Activated CD4-positive, alpha-beta T cell treated with anti-CD3 and anti-CD28 coated beads, Interleukin-2, amount 50 U/mL, for 4 hours (primary cell): ENCODE results near the gene ORC4.

Experiments
- DNase-seq, 2 experiments: peaks; one replicate each; pipeline ENCODE4 v3.0.0-alpha.2; 2020

Gene ORC4

GRCh38 chr2:147927053-147927588, 93.4 kb downstream of the ORC4 start:
- no peak for DNase-seq

- DNase-seq: no peak
Observed at GRCh38 chr2:147925886-147926285, 94.7 kb downstream of the ORC4 start.

GRCh38 chr2:147924647-147925046, 95.9 kb downstream of the ORC4 start:
- no peak for DNase-seq

DNA sequence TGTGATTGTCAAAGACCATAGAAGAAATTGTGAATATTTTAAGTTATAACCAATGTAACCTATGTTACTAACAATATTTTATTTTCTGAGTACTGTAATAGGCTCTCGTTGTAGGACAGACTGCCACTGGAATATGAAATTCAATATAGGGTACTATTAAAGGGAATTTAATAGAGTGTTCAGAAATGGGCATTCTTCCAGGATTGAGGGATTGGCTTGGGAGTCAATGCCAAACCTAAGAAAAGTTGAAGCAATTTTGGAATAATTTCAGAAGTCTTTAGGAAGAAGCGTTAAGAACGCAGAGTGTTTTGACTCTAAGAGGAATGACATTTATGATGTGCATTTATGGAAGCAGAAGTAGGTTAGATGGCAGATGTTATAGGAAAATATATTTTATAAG, 96.7 kb downstream of the ORC4 start:
- no peak for DNase-seq

- DNase-seq: no peak
Observed at GRCh38 chr2:147917161-147917560, 103.4 kb downstream of the ORC4 start.

DNA sequence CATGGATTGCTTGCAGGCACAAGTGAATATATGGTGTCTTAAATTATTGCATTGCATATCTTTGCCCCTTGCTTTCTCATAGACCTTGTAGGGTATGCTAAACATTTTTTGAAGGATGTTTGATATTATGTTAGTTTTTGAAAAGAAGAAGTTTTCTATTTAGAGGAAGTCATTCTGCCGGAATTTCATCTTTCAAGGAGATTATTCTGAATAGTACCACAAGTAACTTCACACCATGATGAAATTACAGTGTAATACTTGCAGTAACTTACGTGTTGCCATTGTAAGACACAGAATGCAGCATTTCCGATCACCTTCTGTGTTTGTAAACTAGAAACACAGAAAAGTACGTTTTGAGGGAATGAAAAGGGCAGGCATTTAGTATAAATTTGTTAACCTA, 103.8 kb downstream of the ORC4 start:
- no peak for DNase-seq

- DNase-seq: no peak
Observed at GRCh38 chr2:147916067-147916466, 104.5 kb downstream of the ORC4 start.

DNA sequence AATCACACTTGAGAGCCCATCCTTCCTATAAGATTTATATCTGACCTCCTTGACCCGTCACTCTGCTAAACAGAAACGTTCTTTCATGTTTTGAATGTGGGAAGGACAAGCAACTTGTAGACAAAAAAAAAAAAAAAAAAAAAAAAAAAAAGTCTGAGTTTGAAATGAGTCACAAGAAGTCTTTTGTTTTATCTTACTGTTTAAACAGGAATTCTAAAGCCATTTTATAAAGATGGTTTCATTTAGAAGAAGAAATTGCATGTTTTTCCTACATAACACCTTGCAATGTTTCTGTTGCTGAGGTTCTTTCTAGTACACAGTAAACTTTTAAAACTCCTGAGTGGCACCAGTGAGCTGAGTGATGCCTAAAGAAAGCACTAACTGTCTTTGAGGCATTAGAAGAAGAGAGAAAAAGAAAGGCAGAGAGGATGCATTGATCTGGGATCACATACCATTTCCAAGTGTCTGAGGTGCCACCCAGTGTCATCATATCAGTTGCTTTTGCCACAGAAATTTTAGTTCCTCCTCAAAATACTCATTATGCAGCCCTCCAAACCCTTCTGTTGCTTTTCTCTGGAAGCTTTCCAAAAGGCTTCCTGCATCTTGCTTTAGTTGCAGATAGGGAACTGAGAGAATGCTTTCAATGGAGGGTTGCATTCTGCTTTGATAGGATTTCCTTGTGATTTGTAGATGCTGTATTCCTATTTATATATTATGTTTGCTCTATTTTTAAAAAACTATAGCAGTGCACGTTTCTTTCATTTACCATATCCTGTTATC, 106.6 kb downstream of the ORC4 start:
- DNase-seq: no peak

- DNase-seq: peak; percentile 3 to 5
Observed at GRCh38 chr2:147910990-147911473, 109.5 kb downstream of the ORC4 start.

GRCh38 chr2:147909178-147909577, 111.4 kb downstream of the ORC4 start:
- no peak for DNase-seq

DNA sequence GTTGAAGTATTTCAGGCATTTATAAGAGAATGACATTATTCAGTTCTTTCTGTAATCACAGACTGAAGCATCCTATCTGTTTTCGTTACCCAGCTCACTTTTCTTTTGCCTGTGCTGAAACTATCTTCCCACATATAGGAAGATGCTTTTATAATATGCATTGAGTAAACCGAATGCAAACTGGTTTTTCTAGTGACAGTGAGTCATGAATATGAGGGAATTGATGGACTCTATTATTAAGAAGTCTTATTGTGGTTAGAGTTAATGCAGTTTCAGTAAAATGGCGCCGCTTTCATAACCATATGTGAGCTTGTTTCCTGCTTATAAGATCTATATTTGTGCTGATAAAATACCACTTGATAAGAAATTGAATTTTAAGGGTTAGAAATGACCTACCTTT, 116.5 kb downstream of the ORC4 start:
- no peak for DNase-seq

DNA sequence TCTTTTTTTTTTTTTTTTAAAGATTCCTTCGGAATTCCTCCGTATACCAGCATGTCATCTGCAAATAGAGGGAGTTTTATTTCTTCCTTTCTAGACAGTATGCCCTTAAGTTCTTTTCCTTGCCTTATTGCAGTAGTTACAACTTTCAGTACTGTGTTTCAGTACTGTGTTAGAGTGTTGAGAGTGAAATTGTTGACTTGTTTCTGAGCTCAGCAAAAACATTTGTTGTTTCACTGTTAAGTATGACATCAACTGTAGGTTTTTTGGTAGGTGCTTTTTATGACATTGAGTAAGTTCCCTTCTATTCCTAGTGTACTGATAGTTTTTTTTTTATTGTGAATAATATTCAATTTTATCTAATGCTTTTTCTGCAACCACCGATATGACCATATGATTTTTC, 131.9 kb downstream of the ORC4 start:
- no peak for DNase-seq

DNA sequence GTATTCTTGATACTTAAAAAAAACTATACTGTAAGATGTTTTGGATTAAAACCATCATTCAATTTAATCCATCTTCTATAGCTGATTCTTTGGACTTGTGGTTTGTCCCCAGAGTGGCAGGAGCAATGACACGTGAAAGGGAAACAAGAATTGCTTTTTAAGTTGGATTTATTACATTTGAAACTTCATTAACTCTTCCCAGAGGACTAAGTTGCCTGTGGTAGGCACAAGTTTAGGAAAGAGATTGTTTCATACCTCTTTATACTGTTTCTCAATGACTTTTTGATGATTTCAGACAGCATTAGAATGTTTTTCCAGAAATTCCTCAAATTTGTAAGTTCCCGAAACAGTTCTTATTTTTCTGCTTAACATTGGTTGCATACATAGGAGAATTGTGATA, 134.4 kb downstream of the ORC4 start:
- no peak for DNase-seq

- no peak for DNase-seq
Observed at GRCh38 chr2:147884830-147885229, 135.7 kb downstream of the ORC4 start.

DNA sequence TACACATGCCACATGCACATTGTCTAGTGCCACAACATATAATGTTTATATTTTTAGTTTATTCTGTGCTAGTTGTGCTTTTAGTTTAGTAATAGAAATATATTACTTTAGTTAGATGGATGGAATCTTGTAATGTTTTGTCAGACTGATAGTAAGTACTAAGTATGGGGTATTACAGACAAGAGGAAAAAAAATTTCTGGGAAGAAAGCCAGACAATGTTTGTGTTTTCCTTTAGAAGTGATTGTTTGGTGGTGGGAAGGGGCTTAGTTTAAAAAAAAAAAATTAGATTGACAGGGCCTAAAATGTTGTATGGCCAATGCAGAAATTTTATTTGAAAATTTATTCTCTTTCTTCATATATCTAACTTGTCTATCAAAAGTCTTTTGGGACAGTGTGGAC, 137.9 kb downstream of the ORC4 start:
- DNase-seq: no peak
